H9 (cell line): ENCODE results near the gene UQCRC1. TPM values are rescaled to one million over a fixed set of nuclear protein-coding genes. Genes with fewer than 3 reads are reported as not detected.

Experiments
- DNase-seq: peaks from one replicate; pipeline ENCODE4 v3.0.0-alpha.2; 2017
- H2AFZ ChIP-seq: one replicate; pipeline ENCODE4 v1.6.1; 2013; ENCODE audit warnings: mild to moderate bottlenecking, low read length, control low read depth, moderate library complexity
- H2AK5ac ChIP-seq: 2 replicates; pipeline ENCODE4 v1.6.1; 2013; ENCODE audit warnings: low read length, control low read depth, mixed read lengths; ENCODE audit not compliant: insufficient read length
- H2BK120ac ChIP-seq: one replicate; pipeline ENCODE4 v1.6.1; 2013; ENCODE audit warnings: low read depth, mild to moderate bottlenecking, low read length, control low read depth, inconsistent platforms; ENCODE audit not compliant: poor library complexity, severe bottlenecking
- H2BK12ac ChIP-seq: 2 replicates; pipeline ENCODE4 v1.6.1; 2013; ENCODE audit warnings: low read length, control low read depth, mixed read lengths, low read depth; ENCODE audit not compliant: insufficient read length
- H2BK15ac ChIP-seq: 2 replicates; pipeline ENCODE4 v1.6.1; 2013; ENCODE audit warnings: low read depth, low read length, control low read depth
- H2BK20ac ChIP-seq: one replicate; pipeline ENCODE4 v1.6.1; 2013; ENCODE audit warnings: low read depth, mild to moderate bottlenecking, low read length, control low read depth, inconsistent platforms; ENCODE audit not compliant: poor library complexity, severe bottlenecking
- H2BK5ac ChIP-seq: 2 replicates; pipeline ENCODE4 v1.6.1; 2013; ENCODE audit warnings: low read length, control low read depth, mixed read lengths; ENCODE audit not compliant: insufficient read length
- H3K14ac ChIP-seq: 2 replicates; pipeline ENCODE4 v1.6.1; 2013; ENCODE audit warnings: low read length, control low read depth; ENCODE audit not compliant: insufficient read depth
- H3K18ac ChIP-seq: 2 replicates; pipeline ENCODE4 v1.6.1; 2013; ENCODE audit warnings: low read depth, mild to moderate bottlenecking, mixed read lengths, low read length, control low read depth; ENCODE audit not compliant: insufficient read length
- H3K23ac ChIP-seq: 2 replicates; pipeline ENCODE4 v1.6.1; 2013; ENCODE audit warnings: low read length, control low read depth, mixed read lengths, low read depth; ENCODE audit not compliant: insufficient read length
- H3K23me2 ChIP-seq: 2 replicates; pipeline ENCODE4 v1.6.1; 2013; ENCODE audit warnings: low read depth, mild to moderate bottlenecking, mixed read lengths, low read length, control low read depth; ENCODE audit not compliant: insufficient read length, poor library complexity, severe bottlenecking
- H3K27ac ChIP-seq: 2 replicates; pipeline ENCODE4 v1.5.1; 2013; ENCODE audit warnings: low read length, control low read depth, mixed read lengths, low read depth; ENCODE audit not compliant: insufficient read length
- H3K27me3 ChIP-seq: 2 replicates; pipeline ENCODE4 v1.6.1; 2013; ENCODE audit warnings: low read length, control low read depth, inconsistent platforms; ENCODE audit not compliant: insufficient read depth
- H3K4ac ChIP-seq: 2 replicates; pipeline ENCODE4 v1.6.1; 2013; ENCODE audit warnings: low read depth, mild to moderate bottlenecking, control low read depth, inconsistent platforms, low read length, moderate library complexity
- H3K4me1 ChIP-seq: 2 replicates; pipeline ENCODE4 v1.6.1; 2013; ENCODE audit warnings: low read length, control low read depth, inconsistent platforms; ENCODE audit not compliant: insufficient read depth
- H3K4me2 ChIP-seq: 2 replicates; pipeline ENCODE4 v1.6.1; 2013; ENCODE audit warnings: low read length, control low read depth, mixed read lengths; ENCODE audit not compliant: insufficient read length, insufficient read depth
- H3K56ac ChIP-seq: 2 replicates; pipeline ENCODE4 v1.6.1; 2013; ENCODE audit warnings: low read depth, mild to moderate bottlenecking, mixed read lengths, low read length, control low read depth; ENCODE audit not compliant: insufficient read length
- H3K79me1 ChIP-seq: 2 replicates; pipeline ENCODE4 v1.6.1; 2013; ENCODE audit warnings: low read depth, mild to moderate bottlenecking, moderate library complexity, low read length, control low read depth, inconsistent platforms; ENCODE audit not compliant: insufficient read depth, poor library complexity, severe bottlenecking
- H3K79me2 ChIP-seq: 2 replicates; pipeline ENCODE4 v1.6.1; 2013; ENCODE audit warnings: low read length, control low read depth, inconsistent platforms; ENCODE audit not compliant: insufficient read depth
- H3K9ac ChIP-seq: 2 replicates; pipeline ENCODE4 v1.6.1; 2013; ENCODE audit warnings: low read length, control low read depth, mixed read lengths; ENCODE audit not compliant: insufficient read length; ENCODE audit errors: extremely low read depth
- H3K9me3 ChIP-seq: one replicate; pipeline ENCODE4 v1.6.1; 2013; ENCODE audit warnings: low read depth, low read length, inconsistent platforms; ENCODE audit not compliant: control insufficient read depth
- H3T11ph ChIP-seq: one replicate; pipeline ENCODE4 v1.6.1; 2013; ENCODE audit warnings: mild to moderate bottlenecking, low read length, control low read depth, inconsistent platforms
- H4K20me1 ChIP-seq: one replicate; pipeline ENCODE4 v1.6.1; 2013; ENCODE audit not compliant: control insufficient read depth, insufficient read length, insufficient read depth
- H4K5ac ChIP-seq: 2 replicates; pipeline ENCODE4 v1.6.1; 2013; ENCODE audit warnings: low read depth, mild to moderate bottlenecking, mixed read lengths, low read length, control low read depth; ENCODE audit not compliant: insufficient read length
- H4K8ac ChIP-seq: replicated peaks from 2 replicates; pipeline ENCODE4 v1.6.1; 2013; ENCODE audit warnings: low read length, control low read depth, mixed read lengths, low read depth; ENCODE audit not compliant: insufficient read length
- H4K91ac ChIP-seq: 2 replicates; pipeline ENCODE4 v1.6.1; 2013; ENCODE audit warnings: low read depth, mild to moderate bottlenecking, moderate library complexity, mixed read lengths, low read length, control low read depth; ENCODE audit not compliant: insufficient read length
- H3K27ac Mint-ChIP-seq, 3 experiments: 2 replicates in 2 of 3; 3 replicates in 1 of 3; pipeline ENCODE4 v1.8.0; 2020 to 2021; ENCODE audit warnings: mixed read lengths in 3 of 3, mild to moderate bottlenecking in 1 of 3, moderate library complexity in 1 of 3
- H3K27me3 Mint-ChIP-seq: 2 replicates; pipeline ENCODE4 v1.8.0; 2021; ENCODE audit warnings: low read depth, mild to moderate bottlenecking, moderate library complexity, mixed read lengths
- H3K36me3 Mint-ChIP-seq, 3 experiments: 2 replicates in 2 of 3; 3 replicates in 1 of 3; pipeline ENCODE4 v1.8.0; 2020 to 2021; ENCODE audit warnings: low read depth in 3 of 3, mixed read lengths in 3 of 3; ENCODE audit not compliant: insufficient read depth in 1 of 3
- H3K4me1 Mint-ChIP-seq, 2 experiments: 2 replicates each; pipeline ENCODE4 v1.8.0; 2020; ENCODE audit warnings: mixed read lengths in 2 of 2
- H3K4me3 Mint-ChIP-seq, 2 experiments: 2 replicates in 1 of 2; 3 replicates in 1 of 2; pipeline ENCODE4 v1.8.0; 2020 to 2021; ENCODE audit warnings: mild to moderate bottlenecking in 2 of 2, mixed read lengths in 2 of 2, moderate library complexity in 1 of 2
- H3K9me3 Mint-ChIP-seq, 2 experiments: 2 replicates in 1 of 2; 3 replicates in 1 of 2; pipeline ENCODE4 v1.8.0; 2020; ENCODE audit warnings: mild to moderate bottlenecking in 2 of 2, mixed read lengths in 2 of 2, moderate library complexity in 1 of 2
- CTCF ChIP-seq: fragments of 200-600 bp; sonication (generic); conservative IDR thresholded peaks from 3 replicates; pipeline ENCODE4 v1.8.0; 2021; ENCODE audit warnings: antibody characterized with exemption, mild to moderate bottlenecking
- WGBS: extraction: QIAGEN DNeasy Blood & Tissue Kit; methylation state at CpG from one replicate; pipeline ENCODE4 v1.1.7; 2013; ENCODE audit warnings: missing lambda C conversion rate, low lambda C conversion rate, mixed read lengths; ENCODE audit not compliant: insufficient read length; ENCODE audit errors: extremely low coverage; 5-methylcytosine and 5-hydroxymethylcytosine counted together
- total RNA-seq: library from RNA; stranded (reverse); gene quantifications from 2 replicates; pipeline ENCODE4 v1.2.1, GENCODE V29; 2021

UQCRC1 gene
- total RNA-seq, 1 experiment from 2014 or later, result 285 TPM

DNA sequence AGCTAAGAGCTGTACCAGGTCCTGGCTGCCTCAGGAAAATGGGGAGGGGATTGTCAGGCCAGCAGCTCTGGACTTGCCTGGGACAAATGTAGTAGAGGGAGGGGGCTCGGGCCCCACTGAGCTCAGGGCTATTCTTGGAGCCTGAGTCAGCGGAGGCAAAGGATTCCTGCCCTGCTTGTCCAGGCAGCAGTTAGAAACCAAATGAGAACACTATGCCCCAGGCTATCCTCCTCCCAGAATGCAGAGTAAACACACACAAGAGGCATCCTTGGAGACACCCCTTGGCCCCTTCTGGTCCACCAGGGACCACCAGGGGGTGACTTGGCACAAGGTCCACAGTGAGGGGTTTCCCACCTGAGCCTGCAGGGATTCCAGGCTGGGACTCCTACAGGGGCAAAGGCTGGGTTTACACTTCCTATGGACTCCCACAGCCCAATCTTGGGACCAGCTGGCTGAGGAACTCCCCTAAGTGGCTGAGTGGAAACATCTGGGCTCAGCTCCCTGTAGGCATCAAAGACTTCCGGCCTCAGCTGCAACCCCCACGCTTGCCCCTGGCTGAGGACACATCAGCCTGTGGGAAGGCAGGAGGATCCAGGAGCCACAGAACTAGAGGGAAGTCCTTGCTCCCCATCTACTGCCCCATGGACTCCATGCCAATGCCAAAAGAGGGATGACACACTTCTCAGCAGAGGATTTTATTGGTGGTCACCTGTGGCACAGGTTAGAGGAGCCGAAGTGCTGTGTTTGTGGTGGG is 10.9 kb downstream of the UQCRC1 start:
- Histone ChIP-seq H2BK12ac (no peak overlapping the region), H2AK5ac (no peak overlapping the region), H2AFZ (no peak overlapping the region), H3K4ac (no peak overlapping the region), H3K27me3 (no peaks in the 10 kb centered on the region), H4K5ac (no peak overlapping the region), H2BK15ac (no peak overlapping the region), H4K91ac (no peak overlapping the region), H4K20me1 (no peaks in the 10 kb centered on the region), H3K4me2 (no peak overlapping the region), H2BK5ac (no peak overlapping the region), H3K79me2 (no peaks in the 10 kb centered on the region), H3K23ac (no peak overlapping the region), H2BK20ac (no peak overlapping the region), H4K8ac (no peak overlapping the region), H3K14ac (no peak overlapping the region), H3K9me3 (no peaks in the 10 kb centered on the region), H3K27ac (no peak overlapping the region), H3K4me1 (no peaks in the 10 kb centered on the region), H3K56ac (no peak overlapping the region), H3K79me1 (no peaks in the 10 kb centered on the region), H3K9ac (no peak overlapping the region), H3T11ph (no peak overlapping the region), H3K23me2 (no peaks in the 10 kb centered on the region), H2BK120ac (no peak overlapping the region), H3K18ac (no peak overlapping the region)
- no peak for TF ChIP-seq CTCF
- DNase-seq, result no peak
- Mint-ChIP-seq H3K4me1 (peaks cover 12 to 21% of the 10 kb centered on the region in 2 experiments), H3K9me3 (no peaks in the 10 kb centered on the region), H3K27ac (peak overlapping the region in 2 of 3 experiments; percentile 48 to 63; a peak in 1 of 7 replicates), H3K4me3 (no peak overlapping the region), H3K36me3 (peaks cover 42 to 68% (median 45%) of the 10 kb centered on the region in 3 experiments), H3K27me3 (no peaks in the 10 kb centered on the region)
- no CpG with 5 or more reads among the region's 5 CpGs for WGBS
